Pons (tissue), 1 donor: Measurements from ENCODE around the gene PNKP.

Experiments
- DNase-seq: peaks from one replicate; pipeline ENCODE4 v3.0.0-alpha.2; 2016; ENCODE audit warnings: low spot score

PNKP gene

GRCh38 chr19:49859682-49860335, 7.6 kb downstream of the PNKP start:
- DNase-seq, result no peak

GRCh38 chr19:49858088-49858985, 9.0 kb downstream of the PNKP start:
- DNase-seq, result no peak

- DNase-seq, result no peak
These were observed 9.6 kb downstream of the PNKP start for GRCh38 chr19:49857838-49858087.

- DNase-seq, result no peak
These were observed 10.1 kb downstream of the PNKP start for GRCh38 chr19:49857061-49857837.

- DNase-seq, result no peak
These were observed 10.8 kb downstream of the PNKP start for GRCh38 chr19:49856574-49857021.

- DNase-seq, result no peak
These were observed 11.5 kb downstream of the PNKP start for GRCh38 chr19:49855676-49856573.

GRCh38 chr19:49855277-49855675, 12.1 kb downstream of the PNKP start:
- DNase-seq, result no peak

- DNase-seq, result no peak
These were observed 12.8 kb downstream of the PNKP start for GRCh38 chr19:49854378-49855263.

- DNase-seq, result no peak
These were observed 13.5 kb downstream of the PNKP start for GRCh38 chr19:49853852-49854377.

- no peak for DNase-seq
These were observed 14.7 kb downstream of the PNKP start for GRCh38 chr19:49852631-49853126.

GRCh38 chr19:49851456-49852259, 15.7 kb downstream of the PNKP start:
- DNase-seq, result no peak

GRCh38 chr19:49850487-49851342, 16.7 kb downstream of the PNKP start, which contains the start of gene PTOV1:
Gene PTOV1, plus strand, starts transcription at chr19:49851159.
- peak; percentile 95 for DNase-seq

GRCh38 chr19:49850221-49850486, 17.2 kb downstream of the PNKP start:
- DNase-seq, result no peak

GRCh38 chr19:49849433-49850220, 17.7 kb downstream of the PNKP start:
- no peak for DNase-seq

GRCh38 chr19:49848938-49849337, 18.4 kb downstream of the PNKP start:
- no peak for DNase-seq

GRCh38 chr19:49847731-49848696, 19.4 kb downstream of the PNKP start:
- no peak for DNase-seq

- no peak for DNase-seq
These were observed 21.0 kb downstream of the PNKP start for GRCh38 chr19:49846408-49846807.
